ENCODE measurements around the gene CMTM4.

The CMTM4 gene

GRCh38 chr16:66696669-66697630 lies at the start of gene CMTM4:
CMTM4 (minus strand) TSS chr16:66696743; CDS start chr16:66696525, 218 bp downstream.
- DNase-seq = peak; percentile 89

GRCh38 chr16:66746048-66746447 lies 49.5 kb upstream of the CMTM4 start:
- DNase-seq = no peak

- DNase-seq = no peak
These were observed 45.6 kb upstream of the CMTM4 start for GRCh38 chr16:66741950-66742808.

- DNase-seq = no peak
These were observed 44.8 kb upstream of the CMTM4 start for GRCh38 chr16:66741169-66741900.

- no peak for DNase-seq
These were observed 44.0 kb upstream of the CMTM4 start for GRCh38 chr16:66740533-66740932.

GRCh38 chr16:66740010-66740409 lies 43.5 kb upstream of the CMTM4 start:
- DNase-seq = no peak

- DNase-seq = no peak
These were observed 39.3 kb upstream of the CMTM4 start for GRCh38 chr16:66735891-66736290.

- DNase-seq = no peak
These were observed 34.6 kb upstream of the CMTM4 start for GRCh38 chr16:66731101-66731500.

- no peak for DNase-seq
These were observed 32.3 kb upstream of the CMTM4 start for GRCh38 chr16:66728804-66729203.

GRCh38 chr16:66728117-66728787 lies 31.7 kb upstream of the CMTM4 start:
- no peak for DNase-seq

GRCh38 chr16:66720766-66721165 lies 24.2 kb upstream of the CMTM4 start:
- no peak for DNase-seq

GRCh38 chr16:66719246-66719645 lies 22.7 kb upstream of the CMTM4 start:
- DNase-seq = no peak

GRCh38 chr16:66717776-66718175 lies 21.2 kb upstream of the CMTM4 start:
- DNase-seq = no peak

- DNase-seq = no peak
These were observed 20.7 kb upstream of the CMTM4 start for GRCh38 chr16:66717112-66717675.

GRCh38 chr16:66714654-66715307 lies 18.2 kb upstream of the CMTM4 start:
- DNase-seq = no peak

- DNase-seq = no peak
These were observed 17.5 kb upstream of the CMTM4 start for GRCh38 chr16:66714062-66714461.

GRCh38 chr16:66713076-66713475 lies 16.5 kb upstream of the CMTM4 start:
- DNase-seq = no peak

- no peak for DNase-seq
These were observed 16.0 kb upstream of the CMTM4 start for GRCh38 chr16:66712512-66712911.

- DNase-seq = no peak
These were observed 15.0 kb upstream of the CMTM4 start for GRCh38 chr16:66711581-66711980.

- DNase-seq = no peak
These were observed 9.9 kb upstream of the CMTM4 start for GRCh38 chr16:66706506-66706880.

GRCh38 chr16:66705790-66706505 lies 9.4 kb upstream of the CMTM4 start:
- no peak for DNase-seq

Measured in activated CD8-positive, alpha-beta memory T cell treated with anti-CD3 and anti-CD28 coated beads for 24 hours (primary cell).